GM12878 (cell line): Measurements from ENCODE around the gene CHST14. TPM values are rescaled to one million over a fixed set of nuclear protein-coding genes. Genes with fewer than 3 reads are reported as not detected.

Experiments
- HDAC6 ChIP-seq: fragments of 200-600 bp; sonication (generic); IDR thresholded peaks from one replicate; pipeline ENCODE4 v1.8.0; 2017; ENCODE audit warnings: antibody characterized with exemption; ENCODE audit not compliant: unreplicated experiment
- NRF1 ChIP-seq: conservative IDR thresholded peaks from 2 replicates; pipeline ENCODE4 v1.6.1; 2011; ENCODE audit warnings: mild to moderate bottlenecking, low read depth, low read length, improper control_type of control experiment
- RFX5 ChIP-seq: IDR thresholded peaks from 2 replicates; pipeline ENCODE4 v1.6.1; 2011; ENCODE audit warnings: low read depth, low read length, improper control_type of control experiment
- SREBF2 ChIP-seq: IDR thresholded peaks from 2 replicates; pipeline ENCODE4 v1.6.1; 2012; ENCODE audit warnings: mild to moderate bottlenecking, low read length
- TCF3 ChIP-seq: IDR thresholded peaks from 2 replicates; pipeline ENCODE4 v1.6.1; 2012; ENCODE audit warnings: low read depth, mild to moderate bottlenecking, low read length, borderline replicate concordance; ENCODE audit not compliant: insufficient read depth
- ZZZ3 ChIP-seq: IDR thresholded peaks from 2 replicates; pipeline ENCODE4 v1.6.1; 2011; ENCODE audit warnings: low read depth; ENCODE audit not compliant: control insufficient read depth, insufficient read length
- polyA plus RNA-seq, 11 experiments: library from polyadenylated mRNA; depleted of rRNA in 4 of 11; unstranded in 6 of 11; stranded (reverse) in 5 of 11; fragments of >200 nt; fragmentation: Nextera tagmentation in 4 of 11; fragmentation: Illumina TruSeq in 1 of 11; extraction: Ambion mirVana in 4 of 11; extraction: Trizol in 1 of 11; gene quantifications; 1 replicate in 1 of 11; 2 replicates in 10 of 11; pipeline versions ENCODE4 v1.2.1 to v1.2.3, GENCODE V29; 2011 to 2016; ENCODE audit warnings: inconsistent platforms in 2 of 11, missing spikeins in 2 of 11, low read depth in 1 of 11
- total RNA-seq, 4 experiments: library from RNA; depleted of rRNA in 3 of 4; stranded (reverse); fragments of >200 nt in 3 of 4; fragmentation: Illumina TruSeq in 1 of 4; extraction: Trizol in 1 of 4; gene quantifications; 2 replicates each; pipeline versions ENCODE4 v1.2.1 to v1.2.3, GENCODE V29; 2013 to 2021
- TF ChIP-seq, protein P1 (sequence below): fragments of 450-650 bp; IDR thresholded peaks from 2 replicates; pipeline ENCODE4 v1.6.1; 2017; ENCODE audit warnings: mild to moderate bottlenecking
- TF ChIP-seq, protein P2 (sequence below): IDR thresholded peaks from 2 replicates; pipeline ENCODE4 v1.6.1; 2012; ENCODE audit warnings: improper control_type of control experiment, low read depth, low read length; ENCODE audit not compliant: insufficient replicate concordance

CHST14 gene
- total and polyA plus RNA-seq, 10 of the 15 experiments (the other 5 are each of a cell fraction or from before 2014, with no cell fraction given): 1.3 to 12.8 (median 6.2) TPM

- TF ChIP-seq, protein P1, sequence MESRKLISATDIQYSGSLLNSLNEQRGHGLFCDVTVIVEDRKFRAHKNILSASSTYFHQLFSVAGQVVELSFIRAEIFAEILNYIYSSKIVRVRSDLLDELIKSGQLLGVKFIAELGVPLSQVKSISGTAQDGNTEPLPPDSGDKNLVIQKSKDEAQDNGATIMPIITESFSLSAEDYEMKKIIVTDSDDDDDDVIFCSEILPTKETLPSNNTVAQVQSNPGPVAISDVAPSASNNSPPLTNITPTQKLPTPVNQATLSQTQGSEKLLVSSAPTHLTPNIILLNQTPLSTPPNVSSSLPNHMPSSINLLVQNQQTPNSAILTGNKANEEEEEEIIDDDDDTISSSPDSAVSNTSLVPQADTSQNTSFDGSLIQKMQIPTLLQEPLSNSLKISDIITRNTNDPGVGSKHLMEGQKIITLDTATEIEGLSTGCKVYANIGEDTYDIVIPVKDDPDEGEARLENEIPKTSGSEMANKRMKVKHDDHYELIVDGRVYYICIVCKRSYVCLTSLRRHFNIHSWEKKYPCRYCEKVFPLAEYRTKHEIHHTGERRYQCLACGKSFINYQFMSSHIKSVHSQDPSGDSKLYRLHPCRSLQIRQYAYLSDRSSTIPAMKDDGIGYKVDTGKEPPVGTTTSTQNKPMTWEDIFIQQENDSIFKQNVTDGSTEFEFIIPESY: no peak
- TF ChIP-seq TCF3: no peak
- TF ChIP-seq, protein P2, sequence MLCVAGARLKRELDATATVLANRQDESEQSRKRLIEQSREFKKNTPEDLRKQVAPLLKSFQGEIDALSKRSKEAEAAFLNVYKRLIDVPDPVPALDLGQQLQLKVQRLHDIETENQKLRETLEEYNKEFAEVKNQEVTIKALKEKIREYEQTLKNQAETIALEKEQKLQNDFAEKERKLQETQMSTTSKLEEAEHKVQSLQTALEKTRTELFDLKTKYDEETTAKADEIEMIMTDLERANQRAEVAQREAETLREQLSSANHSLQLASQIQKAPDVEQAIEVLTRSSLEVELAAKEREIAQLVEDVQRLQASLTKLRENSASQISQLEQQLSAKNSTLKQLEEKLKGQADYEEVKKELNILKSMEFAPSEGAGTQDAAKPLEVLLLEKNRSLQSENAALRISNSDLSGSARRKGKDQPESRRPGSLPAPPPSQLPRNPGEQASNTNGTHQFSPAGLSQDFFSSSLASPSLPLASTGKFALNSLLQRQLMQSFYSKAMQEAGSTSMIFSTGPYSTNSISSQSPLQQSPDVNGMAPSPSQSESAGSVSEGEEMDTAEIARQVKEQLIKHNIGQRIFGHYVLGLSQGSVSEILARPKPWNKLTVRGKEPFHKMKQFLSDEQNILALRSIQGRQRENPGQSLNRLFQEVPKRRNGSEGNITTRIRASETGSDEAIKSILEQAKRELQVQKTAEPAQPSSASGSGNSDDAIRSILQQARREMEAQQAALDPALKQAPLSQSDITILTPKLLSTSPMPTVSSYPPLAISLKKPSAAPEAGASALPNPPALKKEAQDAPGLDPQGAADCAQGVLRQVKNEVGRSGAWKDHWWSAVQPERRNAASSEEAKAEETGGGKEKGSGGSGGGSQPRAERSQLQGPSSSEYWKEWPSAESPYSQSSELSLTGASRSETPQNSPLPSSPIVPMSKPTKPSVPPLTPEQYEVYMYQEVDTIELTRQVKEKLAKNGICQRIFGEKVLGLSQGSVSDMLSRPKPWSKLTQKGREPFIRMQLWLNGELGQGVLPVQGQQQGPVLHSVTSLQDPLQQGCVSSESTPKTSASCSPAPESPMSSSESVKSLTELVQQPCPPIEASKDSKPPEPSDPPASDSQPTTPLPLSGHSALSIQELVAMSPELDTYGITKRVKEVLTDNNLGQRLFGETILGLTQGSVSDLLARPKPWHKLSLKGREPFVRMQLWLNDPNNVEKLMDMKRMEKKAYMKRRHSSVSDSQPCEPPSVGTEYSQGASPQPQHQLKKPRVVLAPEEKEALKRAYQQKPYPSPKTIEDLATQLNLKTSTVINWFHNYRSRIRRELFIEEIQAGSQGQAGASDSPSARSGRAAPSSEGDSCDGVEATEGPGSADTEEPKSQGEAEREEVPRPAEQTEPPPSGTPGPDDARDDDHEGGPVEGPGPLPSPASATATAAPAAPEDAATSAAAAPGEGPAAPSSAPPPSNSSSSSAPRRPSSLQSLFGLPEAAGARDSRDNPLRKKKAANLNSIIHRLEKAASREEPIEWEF: no peak
- no peak for TF ChIP-seq SREBF2
- no peak for TF ChIP-seq HDAC6
- no peak for TF ChIP-seq NRF1
- no peak for TF ChIP-seq ZZZ3
- TF ChIP-seq RFX5: no peak
- TF ChIP-seq, all 136 proteins: peak for 0
These were observed 41.6 kb upstream of the CHST14 start (continued) for GRCh38 chr15:40429068-40429710.
